Spinal cord (tissue), 10 donors: ENCODE data around the gene SLC23A3. TPM values are rescaled to one million over a fixed set of nuclear protein-coding genes. Genes with fewer than 3 reads are reported as not detected.
A peak's percentile ranks its signal among the peaks of the same experiment; 100 is the strongest.

Source experiments
- DNase-seq, 6 donors: peaks; one replicate each; pipeline versions ENCODE4 v3.0.0 to v3.0.0-alpha.2; 2013 to 2015; ENCODE audit warnings: low spot score in 6 of 6, low read depth in 4 of 6
- H3K27ac ChIP-seq: one replicate; pipeline ENCODE4 v1.5.1; 2013; ENCODE audit warnings: low read depth, low read length, control low read depth
- H3K27me3 ChIP-seq: one replicate; pipeline ENCODE4 v1.6.1; 2013; ENCODE audit warnings: low read length; ENCODE audit not compliant: control insufficient read depth, insufficient read depth
- H3K36me3 ChIP-seq: one replicate; pipeline ENCODE4 v1.6.1; 2013; ENCODE audit warnings: low read length; ENCODE audit not compliant: control insufficient read depth, insufficient read depth
- H3K4me1 ChIP-seq: one replicate; pipeline ENCODE4 v1.6.1; 2013; ENCODE audit warnings: low read length; ENCODE audit not compliant: control insufficient read depth, insufficient read depth
- H3K4me3 ChIP-seq: one replicate; pipeline ENCODE4 v1.5.1; 2013; ENCODE audit warnings: low read depth, low read length, control low read depth
- H3K9me3 ChIP-seq: one replicate; pipeline ENCODE4 v1.6.1; 2013; ENCODE audit warnings: low read length; ENCODE audit not compliant: control insufficient read depth, insufficient read depth
- whole genome bisulfite sequencing: methylation state at CpG from one replicate; pipeline ENCODE4 v1.1.5; 2013; ENCODE audit warnings: missing lambda C conversion rate; ENCODE audit not compliant: insufficient coverage; 5-methylcytosine and 5-hydroxymethylcytosine counted together
- polyA plus RNA-seq, 2 donors: library from polyadenylated mRNA; unstranded; fragments of 120-200 nt; gene quantifications; one replicate each; pipeline ENCODE4 v1.2.1, GENCODE V29; 2013; ENCODE audit not compliant: insufficient read length in 2 of 2
- total RNA-seq, 2 donors: library from RNA; depleted of rRNA in 1 of 2; stranded (reverse); fragments of 120-200 nt in 1 of 2; fragments of >200 nt in 1 of 2; gene quantifications; one replicate each; pipeline versions ENCODE4 v1.2.3 to v1.2.4, GENCODE V29; 2013 to 2014
- donor health status: healthy.

SLC23A3 gene
- total and polyA plus RNA-seq, 4 donors, result 0.17 to 2.4 (median 1.2) TPM

DNA sequence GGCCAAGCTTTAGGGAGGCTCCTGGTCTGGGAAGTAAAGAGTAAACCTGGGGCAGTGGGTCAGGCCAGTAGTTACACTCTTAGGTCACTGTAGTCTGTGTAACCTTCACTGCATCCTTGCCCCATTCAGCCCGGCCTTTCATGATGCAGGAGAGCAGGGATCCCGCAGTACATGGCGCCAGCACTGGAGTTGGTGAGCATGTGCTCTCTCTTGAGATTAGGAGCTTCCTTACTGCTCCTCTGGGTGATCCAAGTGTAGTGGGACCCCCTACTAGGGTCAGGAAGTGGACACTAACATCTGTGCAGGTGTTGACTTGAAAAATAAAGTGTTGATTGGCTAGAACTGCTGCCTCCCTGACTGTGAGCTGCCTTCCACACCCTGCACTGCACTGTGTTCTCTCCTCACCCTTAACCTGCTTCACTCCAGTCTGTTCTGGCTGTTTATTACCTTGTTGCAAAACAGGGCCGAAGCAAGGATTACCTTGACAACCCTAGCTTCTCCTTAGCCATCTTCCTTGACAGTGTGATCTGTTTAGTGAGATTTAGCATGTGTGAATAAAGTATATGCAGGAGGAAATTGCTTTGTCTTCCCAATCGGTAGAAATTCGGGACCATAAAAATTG is 13.4 kb upstream of the SLC23A3 start:
- H3K9me3 ChIP-seq, result no peaks in the 10 kb centered on the region
- H3K4me3 ChIP-seq, result no peak overlapping the region
- WGBS, result 100% methylated on average over 4 of the region's 6 CpGs
- no peaks in the 10 kb centered on the region for H3K27me3 ChIP-seq
- peaks cover 50% of the 10 kb centered on the region for H3K36me3 ChIP-seq
- DNase-seq, result no peak
- no peak overlapping the region for H3K27ac ChIP-seq
- peaks cover 22% of the 10 kb centered on the region for H3K4me1 ChIP-seq

DNA sequence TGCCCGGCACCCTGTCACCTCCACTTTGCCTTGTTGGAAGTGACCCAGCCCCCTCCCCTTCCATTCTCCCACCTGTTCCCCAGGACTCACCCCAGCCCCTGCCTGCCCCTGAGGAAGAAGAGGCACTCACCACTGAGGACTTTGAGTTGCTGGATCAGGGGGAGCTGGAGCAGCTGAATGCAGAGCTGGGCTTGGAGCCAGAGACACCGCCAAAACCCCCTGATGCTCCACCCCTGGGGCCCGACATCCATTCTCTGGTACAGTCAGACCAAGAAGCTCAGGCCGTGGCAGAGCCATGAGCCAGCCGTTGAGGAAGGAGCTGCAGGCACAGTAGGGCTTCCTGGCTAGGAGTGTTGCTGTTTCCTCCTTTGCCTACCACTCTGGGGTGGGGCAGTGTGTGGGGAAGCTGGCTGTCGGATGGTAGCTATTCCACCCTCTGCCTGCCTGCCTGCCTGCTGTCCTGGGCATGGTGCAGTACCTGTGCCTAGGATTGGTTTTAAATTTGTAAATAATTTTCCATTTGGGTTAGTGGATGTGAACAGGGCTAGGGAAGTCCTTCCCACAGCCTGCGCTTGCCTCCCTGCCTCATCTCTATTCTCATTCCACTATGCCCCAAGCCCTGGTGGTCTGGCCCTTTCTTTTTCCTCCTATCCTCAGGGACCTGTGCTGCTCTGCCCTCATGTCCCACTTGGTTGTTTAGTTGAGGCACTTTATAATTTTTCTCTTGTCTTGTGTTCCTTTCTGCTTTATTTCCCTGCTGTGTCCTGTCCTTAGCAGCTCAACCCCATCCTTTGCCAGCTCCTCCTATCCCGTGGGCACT is 12.7 kb upstream of the SLC23A3 start:
- no peak for DNase-seq
- Histone ChIP-seq H3K9me3 (no peaks in the 10 kb centered on the region), H3K27me3 (no peaks in the 10 kb centered on the region), H3K36me3 (peaks cover 50% of the 10 kb centered on the region), H3K4me3 (no peak overlapping the region), H3K27ac (no peak overlapping the region), H3K4me1 (peaks cover 24% of the 10 kb centered on the region)
- 53% methylated on average over 4 of the region's 8 CpGs for WGBS

DNA sequence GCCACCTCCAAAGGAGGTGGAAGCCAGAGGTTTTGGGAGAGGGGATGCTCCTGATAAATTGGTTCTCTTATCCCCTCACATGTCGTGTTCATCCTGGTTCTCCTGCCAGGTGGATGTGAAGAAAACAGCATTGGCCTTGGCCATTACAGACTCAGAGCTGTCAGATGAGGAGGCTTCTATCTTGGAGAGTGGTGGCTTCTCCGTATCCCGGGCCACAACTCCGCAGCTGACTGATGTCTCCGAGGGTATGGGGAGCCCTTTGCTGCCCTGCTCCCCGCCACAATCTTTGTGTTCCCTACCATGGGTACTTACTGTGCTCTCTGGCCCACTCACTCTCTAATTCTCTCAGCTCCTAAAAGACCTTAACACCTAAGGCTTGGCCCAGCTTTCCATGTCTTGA is 11.7 kb upstream of the SLC23A3 start:
- Histone ChIP-seq H3K36me3 (peaks cover 50% of the 10 kb centered on the region), H3K27me3 (no peaks in the 10 kb centered on the region), H3K4me1 (peaks cover 27% of the 10 kb centered on the region), H3K4me3 (no peak overlapping the region), H3K9me3 (no peaks in the 10 kb centered on the region), H3K27ac (no peak overlapping the region)
- 92% methylated on average over 4 of the region's 6 CpGs for WGBS
- no peak for DNase-seq

DNA sequence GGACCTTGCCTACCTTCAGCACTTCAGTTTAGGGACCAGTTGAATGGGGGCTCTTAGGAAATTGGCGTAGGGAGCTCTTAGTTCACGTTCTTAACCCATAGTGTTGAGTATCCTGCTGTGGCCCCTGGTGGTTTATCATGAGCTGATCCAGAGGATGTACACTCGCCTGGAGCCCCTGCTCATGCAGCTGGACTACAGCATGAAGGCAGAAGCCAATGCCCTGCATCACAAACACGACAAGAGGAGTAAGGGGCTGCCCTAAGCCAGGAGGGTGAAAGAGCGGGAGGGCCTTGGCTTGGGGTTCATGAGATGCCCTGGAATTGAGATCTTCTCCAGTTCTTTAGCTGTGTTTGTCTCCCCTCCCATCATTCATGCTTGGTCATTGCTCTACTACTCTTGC is 11.1 kb upstream of the SLC23A3 start:
- H3K9me3 ChIP-seq, result no peaks in the 10 kb centered on the region
- no peak overlapping the region for H3K27ac ChIP-seq
- H3K4me3 ChIP-seq, result no peak overlapping the region
- no peak for DNase-seq
- H3K4me1 ChIP-seq, result peaks cover 32% of the 10 kb centered on the region
- H3K27me3 ChIP-seq, result no peaks in the 10 kb centered on the region
- peaks cover 50% of the 10 kb centered on the region for H3K36me3 ChIP-seq
- 85% methylated on average over 4 of the region's 5 CpGs for WGBS

DNA sequence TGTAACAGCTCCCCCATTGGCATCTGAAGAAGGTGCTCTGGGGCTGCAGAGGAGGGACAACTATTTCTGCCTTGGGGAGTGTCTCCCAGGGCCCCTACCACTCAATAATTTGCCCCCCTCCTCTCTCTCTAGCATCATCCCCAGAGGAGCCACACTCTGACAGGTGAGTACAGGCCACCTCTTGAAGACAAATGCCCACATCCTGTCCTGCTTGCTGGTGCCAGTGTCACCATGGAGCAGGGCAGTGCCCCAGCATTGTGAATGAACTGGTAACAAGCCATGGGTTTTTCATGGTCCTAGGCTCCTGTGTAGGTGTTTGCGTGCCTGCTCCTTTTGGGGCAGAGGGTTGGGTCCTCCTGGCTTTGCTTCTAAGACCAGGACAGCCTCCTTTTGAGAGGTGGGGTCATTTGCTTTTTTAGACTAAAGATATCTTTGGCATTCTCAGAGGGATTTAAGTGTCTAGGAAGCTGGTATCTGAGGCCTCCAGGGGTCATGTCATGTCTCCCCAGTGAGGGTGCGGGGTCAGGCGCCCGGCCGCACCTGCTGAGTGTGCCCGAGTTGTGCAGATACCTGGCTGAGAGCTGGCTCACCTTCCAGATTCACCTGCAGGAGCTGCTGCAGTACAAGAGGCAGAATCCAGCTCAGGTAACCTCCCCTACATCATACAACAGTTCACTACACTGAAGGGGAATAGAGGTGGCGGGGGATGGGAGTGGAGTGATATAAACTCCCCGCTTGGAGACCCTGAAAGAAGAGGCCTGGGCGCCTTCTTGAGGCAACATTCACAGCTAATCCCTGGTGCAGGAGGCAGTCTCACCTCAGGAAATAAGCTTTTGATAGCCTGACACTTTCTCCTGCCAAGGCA is 10.0 kb upstream of the SLC23A3 start:
- H3K9me3 ChIP-seq, result no peaks in the 10 kb centered on the region
- H3K27ac ChIP-seq, result no peak overlapping the region
- H3K36me3 ChIP-seq, result peaks cover 48% of the 10 kb centered on the region
- 100% methylated on average over 3 of the region's 9 CpGs for WGBS
- H3K4me3 ChIP-seq, result no peak overlapping the region
- H3K4me1 ChIP-seq, result peaks cover 38% of the 10 kb centered on the region
- H3K27me3 ChIP-seq, result no peaks in the 10 kb centered on the region
- DNase-seq, result no peak

DNA sequence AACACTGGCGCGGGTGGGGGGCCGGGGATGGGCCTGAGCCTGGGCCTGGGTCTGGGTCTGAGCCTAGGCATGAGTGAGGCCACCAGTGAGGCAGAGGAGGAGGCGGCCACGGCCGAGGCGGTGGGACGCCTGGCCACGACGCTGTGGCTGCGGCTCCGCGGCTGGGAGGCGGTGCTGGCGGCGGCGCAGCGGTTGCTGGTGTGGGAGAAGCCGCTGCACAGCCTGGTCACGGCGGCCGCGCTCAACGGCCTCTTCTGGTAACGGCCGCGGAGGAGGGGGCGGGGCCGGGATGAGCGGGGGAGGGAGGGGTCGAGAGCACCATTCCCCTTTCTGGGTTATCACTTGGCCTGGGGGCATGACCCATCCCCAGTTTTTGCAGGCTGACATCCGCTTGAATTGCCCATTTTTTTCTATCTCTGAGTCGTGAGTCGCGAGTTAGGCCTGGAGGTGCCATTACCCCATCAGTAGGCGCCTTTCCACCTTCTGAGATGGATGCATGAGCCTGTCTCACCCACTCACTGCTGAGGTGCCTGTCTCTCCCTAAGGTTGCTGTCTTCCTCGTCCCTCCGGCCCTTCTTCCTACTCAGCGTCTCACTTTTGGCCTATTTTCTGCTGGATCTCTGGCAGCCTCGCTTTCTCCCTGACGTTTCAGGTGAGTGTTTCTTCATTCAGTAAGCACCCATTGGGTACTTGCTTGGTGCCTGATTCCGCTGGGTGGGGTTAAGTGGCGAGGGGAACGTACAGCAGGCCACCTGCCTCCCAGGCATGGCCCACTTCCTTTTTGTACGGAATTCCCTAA is 8.7 kb upstream of the SLC23A3 start:
- 1% methylated on average over 39 of the region's 45 CpGs for WGBS
- Histone ChIP-seq H3K9me3 (no peaks in the 10 kb centered on the region), H3K27ac (peak overlapping the region; percentile 33), H3K27me3 (no peaks in the 10 kb centered on the region), H3K4me3 (peak overlapping the region; percentile 65), H3K36me3 (peaks cover 51% of the 10 kb centered on the region), H3K4me1 (peaks cover 38% of the 10 kb centered on the region)
- DNase-seq, result no peak

DNA sequence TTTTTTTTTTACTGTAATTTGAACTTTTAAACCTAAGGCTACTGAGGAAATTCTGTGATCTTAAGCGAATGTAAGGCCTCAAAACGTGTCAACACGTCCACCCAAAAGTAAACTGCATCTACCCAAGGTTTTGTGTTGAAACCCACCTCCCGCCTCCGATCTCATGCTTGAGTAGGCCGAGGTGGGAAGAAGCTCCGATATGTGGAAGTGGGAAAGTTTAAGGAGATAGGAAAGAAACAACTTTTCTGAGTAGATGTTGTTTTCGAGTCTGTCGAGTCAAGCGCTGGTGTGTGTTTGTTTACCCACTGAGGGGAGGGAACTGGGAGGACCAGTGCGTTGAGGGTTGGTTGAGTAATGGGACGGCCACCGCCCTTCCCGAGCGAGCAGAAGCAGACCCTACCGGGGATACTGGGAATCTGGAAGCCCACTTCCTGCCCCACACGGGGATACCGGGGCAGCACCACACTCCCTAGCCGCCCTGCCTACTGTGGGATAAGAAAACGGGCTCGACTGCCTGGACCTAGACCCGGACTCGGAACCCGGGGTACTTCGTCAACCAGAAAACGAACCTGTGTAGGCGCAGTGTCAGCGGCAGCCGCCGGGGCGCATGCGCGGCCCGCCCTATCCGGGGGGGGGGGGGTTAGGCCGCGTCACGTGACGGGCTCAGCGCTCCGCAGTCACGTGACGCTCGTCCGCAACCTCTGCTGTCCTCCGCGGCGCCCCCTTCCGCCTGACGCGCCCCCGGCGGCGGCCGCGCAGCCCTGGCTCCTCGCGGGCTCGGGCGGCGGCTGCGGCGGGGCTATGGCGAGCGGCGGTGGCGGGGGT is 7.9 kb upstream of the SLC23A3 start, which contains the start of gene RETREG2:
Gene RETREG2 (plus strand): TSS at position 724 of the 825 bp plus-strand sequence. CDS start 78 bp downstream, at position 802.
- peaks cover 38% of the 10 kb centered on the region for H3K4me1 ChIP-seq
- H3K27me3 ChIP-seq, result no peaks in the 10 kb centered on the region
- peak within 1 kb of the TSS; percentile 65 for H3K4me3 ChIP-seq
- under 1% methylated on average over 53 of the region's 67 CpGs for WGBS
- no peaks in the 10 kb centered on the region for H3K9me3 ChIP-seq
- peaks cover 51% of the 10 kb centered on the region for H3K36me3 ChIP-seq
- H3K27ac ChIP-seq, result peak within 1 kb of the TSS; percentile 98
- DNase-seq, result peak; percentile 76 to 96 (median 82)

DNA sequence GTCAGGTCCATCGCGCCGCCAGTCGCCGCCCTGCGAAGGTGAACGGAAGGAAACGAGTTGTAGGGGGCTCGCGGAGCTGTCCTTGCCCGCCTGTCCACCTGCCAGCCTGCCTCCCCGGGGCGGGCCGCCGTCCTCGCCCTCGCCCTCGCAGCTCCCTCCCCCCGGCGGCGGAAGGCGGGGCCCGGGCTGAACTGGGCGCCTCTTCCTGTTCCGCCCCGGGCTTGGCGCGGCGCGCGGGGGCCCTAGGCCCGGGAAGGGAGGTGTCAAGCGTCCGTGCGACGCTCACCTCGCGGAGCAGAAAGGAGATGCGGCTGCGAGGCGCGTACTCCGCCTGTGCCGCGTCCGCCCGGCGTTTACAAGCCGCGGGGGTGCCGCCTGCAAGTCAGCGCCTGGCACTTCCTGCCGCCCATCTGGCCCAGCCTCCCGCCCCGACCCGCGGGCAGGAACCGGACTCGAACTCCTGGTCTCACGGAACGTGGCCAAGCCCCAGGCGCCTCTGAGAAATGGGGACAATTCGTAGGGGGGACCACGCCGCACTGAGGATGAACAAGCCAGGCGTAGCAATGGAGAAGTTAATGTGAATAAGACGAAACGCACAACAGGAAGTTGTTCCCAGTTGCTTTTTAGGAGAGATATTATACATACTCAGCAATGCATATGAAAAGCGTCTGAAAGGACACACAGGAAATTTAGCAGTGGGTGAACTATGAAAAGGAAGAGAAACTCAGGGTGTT is 7.2 kb upstream of the SLC23A3 start, which contains the start of gene CNPPD1:
Gene CNPPD1 (minus strand): TSS at position 108 of the 734 bp plus-strand sequence. CDS start 97 bp downstream, at position 11.
- Histone ChIP-seq H3K4me1 (peaks cover 31% of the 10 kb centered on the region), H3K4me3 (peak within 1 kb of the TSS; percentile 64), H3K9me3 (no peaks in the 10 kb centered on the region), H3K27me3 (no peaks in the 10 kb centered on the region), H3K27ac (peak within 1 kb of the TSS; percentile 98), H3K36me3 (peaks cover 51% of the 10 kb centered on the region)
- DNase-seq, result peak in 5 of 6 donors; percentile 52 to 92 (median 66)
- WGBS, result under 1% methylated on average over 63 of the region's 69 CpGs
